GM12801 (cell line): Measurements from ENCODE around the gene ETV3.

ENCODE experiments used
- CTCF ChIP-seq: IDR thresholded peaks from one replicate; pipeline ENCODE4 v1.5.1; 2011; ENCODE audit warnings: control low read depth; ENCODE audit not compliant: insufficient read length; ENCODE audit errors: extremely low read depth

The ETV3 gene

GRCh38 chr1:157091186-157091585 is 47.0 kb downstream of the ETV3 start:
- no peak for TF ChIP-seq CTCF

- no peak for TF ChIP-seq CTCF
Measured at GRCh38 chr1:157090771-157091170, 47.4 kb downstream of the ETV3 start.

- TF ChIP-seq CTCF, result no peak
Measured at GRCh38 chr1:157090196-157090647, 48.0 kb downstream of the ETV3 start.

GRCh38 chr1:157089789-157090188 is 48.4 kb downstream of the ETV3 start:
- no peak for TF ChIP-seq CTCF

- no peak for TF ChIP-seq CTCF
Measured at GRCh38 chr1:157088607-157089006, 49.6 kb downstream of the ETV3 start.

GRCh38 chr1:157087030-157087429 is 51.2 kb downstream of the ETV3 start:
- no peak for TF ChIP-seq CTCF

GRCh38 chr1:157086299-157086698 is 51.9 kb downstream of the ETV3 start:
- TF ChIP-seq CTCF, result no peak

GRCh38 chr1:157085421-157085820 is 52.8 kb downstream of the ETV3 start:
- no peak for TF ChIP-seq CTCF
